Testis (tissue), 3 donors: ENCODE results near the gene RPTOR. TPM values are rescaled to one million over a fixed set of nuclear protein-coding genes. Genes with fewer than 3 reads are reported as not detected.
A peak's percentile ranks its signal among the peaks of the same experiment; 100 is the strongest.

Source experiments
- DNase-seq: peaks from one replicate; pipeline ENCODE4 v3.0.0-alpha.2; 2019
- H3K27ac ChIP-seq, 2 donors: fragments of 200-600 bp; sonication (generic); one replicate each; pipeline ENCODE4 v1.5.1; 2019
- H3K27me3 ChIP-seq: fragments of 200-600 bp; sonication (generic); one replicate; pipeline ENCODE4 v1.5.1; 2019
- H3K36me3 ChIP-seq: fragments of 200-600 bp; sonication (generic); one replicate; pipeline ENCODE4 v1.5.1; 2017; ENCODE audit warnings: low read depth; ENCODE audit errors: missing control alignments
- H3K4me1 ChIP-seq: fragments of 200-600 bp; sonication (generic); one replicate; pipeline ENCODE4 v1.5.1; 2019
- H3K4me3 ChIP-seq, 2 donors: fragments of 200-600 bp; sonication (generic); one replicate each; pipeline ENCODE4 v1.5.1; 2017 to 2019
- H3K9me3 ChIP-seq: fragments of 200-600 bp; sonication (generic); one replicate; pipeline ENCODE4 v1.5.1; 2017
- POLR2A ChIP-seq: fragments of 450-650 bp; IDR thresholded peaks from one replicate; pipeline ENCODE4 v1.6.1; 2017; ENCODE audit warnings: antibody characterized with exemption, mild to moderate bottlenecking, moderate library complexity
- WGBS, 2 donors: methylation state at CpG; one replicate each; pipeline ENCODE4 v1.1.5; 2018; 5-methylcytosine and 5-hydroxymethylcytosine counted together
- intact Hi-C: fragments of 100-400 bp; cut with DNase I; formaldehyde crosslinking; loops from one replicate; pipeline ENCODE4 v1.15.1; 2023; ENCODE audit warnings: low total_unique reads
- polyA plus RNA-seq: library from polyadenylated mRNA; stranded (reverse); fragments of 350-450 nt; fragmentation: Illumina TruSeq; extraction: RNeasy Lipid Tissue Mini Kit (QIAGEN cat#74804); gene quantifications from one replicate; pipeline ENCODE4 v1.2.3, GENCODE V29; 2014; ENCODE audit warnings: low read depth, low replicate concordance; ENCODE audit not compliant: insufficient read depth
- total RNA-seq, 2 donors: library from RNA; depleted of rRNA; stranded (reverse); fragments of >200 nt; gene quantifications; one replicate each; pipeline ENCODE4 v1.2.3, GENCODE V29; 2016
- TF ChIP-seq, protein P1 (sequence below), 3 experiments: fragments of 450-650 bp in 2 of 3; fragments of 200-600 bp in 1 of 3; sonication (generic) in 1 of 3; IDR thresholded peaks; one replicate each; pipeline ENCODE4 v1.5.1; 2016 to 2019; ENCODE audit warnings: antibody characterized with exemption in 3 of 3, mild to moderate bottlenecking in 2 of 3, moderate library complexity in 1 of 3

Gene RPTOR
- total and polyA plus RNA-seq, 3 donors from 2014 or later, result 21.8 to 68.3 (median 56.6) TPM

DNA sequence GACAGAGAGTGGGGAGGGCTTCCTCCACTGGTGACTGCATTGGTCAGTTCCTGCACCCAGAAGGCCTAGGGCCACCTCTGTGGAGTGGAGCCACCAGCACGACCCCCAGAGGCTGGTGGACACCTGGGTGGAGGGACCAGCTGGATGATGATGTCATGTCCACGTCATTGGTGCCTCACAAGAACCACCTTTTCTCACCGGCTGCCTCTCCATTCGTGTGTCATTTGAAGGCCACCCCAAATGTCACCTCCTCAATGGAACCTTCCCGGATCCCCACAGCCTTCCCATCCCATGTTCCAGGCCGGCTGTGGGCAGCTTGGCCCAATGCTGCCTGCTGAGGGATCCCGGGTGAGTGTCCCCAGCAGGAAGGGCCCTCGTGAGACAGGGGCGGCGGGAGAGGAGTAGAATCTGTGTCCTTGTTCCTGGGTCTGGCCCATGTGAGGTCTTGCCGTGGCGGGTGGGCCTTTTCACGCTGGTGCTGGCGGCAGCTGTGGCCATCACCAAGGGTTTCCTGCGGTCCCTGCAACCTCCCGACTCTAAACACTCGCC is 437.9 kb downstream of the RPTOR start:
- Histone ChIP-seq H3K36me3 (no peaks in the 10 kb centered on the region), H3K27ac (no peak overlapping the region)

DNA sequence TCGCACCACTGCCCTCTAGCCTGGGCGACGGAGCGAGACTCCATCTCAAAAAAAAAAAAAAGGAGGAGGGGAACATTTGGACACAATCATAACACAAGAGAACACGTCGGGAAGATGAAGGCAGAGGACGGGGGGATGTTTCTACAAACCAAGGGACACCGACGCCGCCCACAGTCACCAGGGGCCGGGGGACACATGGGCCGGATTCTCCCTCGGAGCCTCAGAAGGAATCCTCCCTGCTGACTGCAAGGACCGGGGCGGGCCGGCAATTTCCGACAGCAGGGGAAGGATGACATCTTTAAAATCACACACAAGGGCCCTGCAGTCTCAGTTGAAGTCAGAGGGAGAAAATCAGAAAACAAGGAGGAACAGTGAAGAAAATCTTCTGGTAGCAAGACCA is 438.9 kb downstream of the RPTOR start:
- no peaks in the 10 kb centered on the region for H3K36me3 ChIP-seq
- no peaks in the 10 kb centered on the region for H3K9me3 ChIP-seq
- no peak overlapping the region for H3K27ac ChIP-seq
- intact Hi-C loops, result loop anchor here (5.0 to 10.0 kb wide), 2 partner anchors 111 to 556 kb away; no protein-coding TSS in a partner anchor
- DNase-seq, result no peak
- WGBS, 2 donors, result 85% methylated on average over 17 of the region's 17 CpGs
- H3K4me1 ChIP-seq, result peaks cover 24% of the 10 kb centered on the region
- TF ChIP-seq POLR2A, result no peak
- TF ChIP-seq, protein P1, sequence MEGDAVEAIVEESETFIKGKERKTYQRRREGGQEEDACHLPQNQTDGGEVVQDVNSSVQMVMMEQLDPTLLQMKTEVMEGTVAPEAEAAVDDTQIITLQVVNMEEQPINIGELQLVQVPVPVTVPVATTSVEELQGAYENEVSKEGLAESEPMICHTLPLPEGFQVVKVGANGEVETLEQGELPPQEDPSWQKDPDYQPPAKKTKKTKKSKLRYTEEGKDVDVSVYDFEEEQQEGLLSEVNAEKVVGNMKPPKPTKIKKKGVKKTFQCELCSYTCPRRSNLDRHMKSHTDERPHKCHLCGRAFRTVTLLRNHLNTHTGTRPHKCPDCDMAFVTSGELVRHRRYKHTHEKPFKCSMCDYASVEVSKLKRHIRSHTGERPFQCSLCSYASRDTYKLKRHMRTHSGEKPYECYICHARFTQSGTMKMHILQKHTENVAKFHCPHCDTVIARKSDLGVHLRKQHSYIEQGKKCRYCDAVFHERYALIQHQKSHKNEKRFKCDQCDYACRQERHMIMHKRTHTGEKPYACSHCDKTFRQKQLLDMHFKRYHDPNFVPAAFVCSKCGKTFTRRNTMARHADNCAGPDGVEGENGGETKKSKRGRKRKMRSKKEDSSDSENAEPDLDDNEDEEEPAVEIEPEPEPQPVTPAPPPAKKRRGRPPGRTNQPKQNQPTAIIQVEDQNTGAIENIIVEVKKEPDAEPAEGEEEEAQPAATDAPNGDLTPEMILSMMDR (IDR thresholded peaks at IDR 0.05), result no peak
- no peak overlapping the region for H3K4me3 ChIP-seq
- no peaks in the 10 kb centered on the region for H3K27me3 ChIP-seq

More for the DNA sequence above, 437.9 kb downstream of the RPTOR start:
- WGBS, 2 donors, result 89 to 92% methylated on average over 17 of the region's 17 CpGs
- Histone ChIP-seq H3K27me3 (no peaks in the 10 kb centered on the region), H3K9me3 (no peaks in the 10 kb centered on the region), H3K4me1 (peaks cover 13% of the 10 kb centered on the region), H3K4me3 (no peak overlapping the region)
- TF ChIP-seq POLR2A, result no peak
- TF ChIP-seq, protein P1 (IDR thresholded peaks at IDR 0.05), result no peak
- DNase-seq, result no peak
- intact Hi-C loops, result loop anchor here (5.0 to 10.0 kb wide), 2 partner anchors 112 to 555 kb away; no protein-coding TSS in a partner anchor

DNA sequence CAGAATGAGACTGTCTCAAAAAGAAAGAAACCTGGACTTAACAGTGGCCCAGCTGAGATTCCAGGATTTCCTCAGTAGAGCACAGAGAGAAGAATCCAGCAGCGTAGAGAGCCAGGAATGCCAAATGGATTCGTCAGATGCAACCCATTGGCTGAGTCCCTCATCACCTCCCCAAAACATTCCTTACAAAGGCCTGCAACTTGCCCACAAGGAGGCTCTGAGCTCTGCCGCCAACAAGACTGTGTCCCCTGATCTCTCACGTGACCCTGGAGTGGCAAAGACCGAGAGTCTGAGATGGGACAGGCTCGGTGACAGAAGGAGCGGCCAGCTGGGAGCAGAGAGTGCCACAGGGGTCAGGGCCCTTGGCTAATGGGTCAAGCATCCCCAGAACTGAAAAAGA is 440.1 kb downstream of the RPTOR start:
- DNase-seq, result no peak
- intact Hi-C loops, result loop anchor here (5.0 to 10.0 kb wide), 2 partner anchors 110 to 557 kb away; no protein-coding TSS in a partner anchor
- no peak overlapping the region for H3K27ac ChIP-seq
- no peaks in the 10 kb centered on the region for H3K27me3 ChIP-seq
- no peak overlapping the region for H3K4me3 ChIP-seq
- TF ChIP-seq, protein P1 (IDR thresholded peaks at IDR 0.05), result peak in 1 of 3 experiments; percentile 12
- TF ChIP-seq POLR2A, result no peak
- no peaks in the 10 kb centered on the region for H3K36me3 ChIP-seq
- H3K4me1 ChIP-seq, result peaks cover 31% of the 10 kb centered on the region
- no peaks in the 10 kb centered on the region for H3K9me3 ChIP-seq
- 87 to 88% methylated on average over 7 of the region's 7 CpGs for WGBS, 2 donors

DNA sequence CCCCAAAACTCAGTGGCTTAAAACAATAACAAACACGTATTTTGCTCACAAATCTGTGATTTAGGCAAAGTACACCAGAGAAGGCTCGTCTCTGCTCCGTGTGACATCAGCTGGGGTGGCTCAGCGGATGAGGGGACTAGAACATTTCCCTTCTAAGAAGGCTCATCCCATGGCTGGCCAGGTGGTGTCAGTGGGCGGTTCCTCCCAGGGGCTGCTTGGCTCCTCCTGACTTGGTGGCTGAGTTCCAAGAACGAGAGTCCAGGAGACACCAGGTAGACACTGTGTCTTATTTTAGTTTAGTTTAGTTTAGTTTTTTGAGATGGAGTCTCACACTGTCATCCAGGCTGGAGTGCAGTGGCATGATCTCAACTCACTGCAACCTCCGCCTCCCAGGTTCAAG is 441.4 kb downstream of the RPTOR start:
- H3K9me3 ChIP-seq, result no peaks in the 10 kb centered on the region
- H3K36me3 ChIP-seq, result no peaks in the 10 kb centered on the region
- H3K4me1 ChIP-seq, result peaks cover 29% of the 10 kb centered on the region
- H3K4me3 ChIP-seq, result no peak overlapping the region
- no peak overlapping the region for H3K27ac ChIP-seq
- 81 to 89% methylated on average over 7 of the region's 7 CpGs for WGBS, 2 donors
- no peaks in the 10 kb centered on the region for H3K27me3 ChIP-seq
- no peak for DNase-seq
- TF ChIP-seq, protein P1 (IDR thresholded peaks at IDR 0.05), result no peak
- no peak for TF ChIP-seq POLR2A
- intact Hi-C loops, result loop anchor here (10.0 kb wide), 1 partner anchor 109 kb away; no protein-coding TSS in a partner anchor
